ENCODE results near the gene SHTN1. TPM values are rescaled to one million over a fixed set of nuclear protein-coding genes. Genes with fewer than 3 reads are reported as not detected.

The SHTN1 gene
- total and polyA plus RNA-seq, 2 donors (not counting 3 experiments of a cell fraction or from before 2014, with no cell fraction given): 4.8 to 36.5 TPM

DNA sequence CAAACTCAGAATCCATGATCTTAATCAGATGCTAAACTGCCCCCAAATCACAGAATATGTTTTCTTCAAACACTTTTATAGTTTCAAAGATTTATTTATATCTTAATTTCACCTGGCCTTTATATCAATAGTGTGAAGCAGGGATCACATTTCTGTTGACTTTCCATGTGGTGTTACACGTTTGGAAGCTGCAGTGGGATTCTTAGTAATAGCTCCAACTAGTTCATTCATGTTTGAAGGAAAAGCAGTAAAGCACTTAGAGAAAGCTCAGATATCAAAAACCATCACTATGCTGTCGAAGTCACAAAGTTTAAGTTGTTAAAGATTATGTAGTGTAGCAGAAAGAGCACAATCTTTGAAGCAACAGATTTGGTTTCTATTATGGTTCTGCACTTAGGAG, 138.9 kb downstream of the SHTN1 start:
- no peak for FAIRE-seq
- Histone ChIP-seq H3K36me3 (ENCODE audit: control insufficient read depth in 2 of 2, extremely low read depth in 1 of 2, insufficient read depth in 2 of 2, low read length in 2 of 2) (no peaks in the 10 kb centered on the region), H3K9ac (replicated peaks; ENCODE audit: extremely low read depth, insufficient read depth, low read length) (no peak overlapping the region), H3K27ac (ENCODE audit: insufficient read depth, low read depth, low read length) (no peak overlapping the region), H3K4me1 (ENCODE audit: control insufficient read depth, extremely low read depth, insufficient read depth, low read length) (no peaks in the 10 kb centered on the region), H3K4me2 (ENCODE audit: insufficient read depth, low read length) (no peak overlapping the region), H2AFZ (ENCODE audit: low read depth, low read length) (no peak overlapping the region), H3K79me2 (ENCODE audit: control insufficient read depth, insufficient read depth, low read length) (no peaks in the 10 kb centered on the region), H3K27me3 (ENCODE audit: control insufficient read depth in 2 of 2, insufficient read depth in 2 of 2, low read length in 2 of 2) (peaks cover 0 to 5% of the 10 kb centered on the region in 2 experiments), H4K20me1 (replicated peaks; ENCODE audit: control insufficient read depth, extremely low read depth, insufficient read depth, low read length) (no peaks in the 10 kb centered on the region), H3K9me3 (replicated peaks; ENCODE audit: control insufficient read depth, insufficient read depth, low read length) (no peaks in the 10 kb centered on the region), H3K9me1 (replicated peaks; ENCODE audit: control insufficient read depth, extremely low read depth, insufficient read depth, low read length) (no peaks in the 10 kb centered on the region), H3K4me3 (replicated peaks in 1 of 3; ENCODE audit: insufficient read depth in 1 of 3, low read depth in 1 of 3, low read length in 3 of 3) (no peak overlapping the region)
- TF ChIP-seq FOS (IDR thresholded peaks at IDR 0.05; ENCODE audit: borderline replicate concordance, insufficient read depth, low read length) (no peak), MYC (IDR thresholded peaks at IDR 0.05; ENCODE audit: low read depth, low read length) (no peak), POLR2AphosphoS5 (IDR thresholded peaks at IDR 0.05; ENCODE audit: insufficient read depth, low read depth, low read length) (no peak), POLR2A (IDR thresholded peaks at IDR 0.05; ENCODE audit: low read depth, low read length) (no peak), EZH2 (IDR thresholded peaks at IDR 0.05; ENCODE audit: borderline replicate concordance, low read depth, low read length, severe bottlenecking) (no peak)
- TF ChIP-seq, protein P1, sequence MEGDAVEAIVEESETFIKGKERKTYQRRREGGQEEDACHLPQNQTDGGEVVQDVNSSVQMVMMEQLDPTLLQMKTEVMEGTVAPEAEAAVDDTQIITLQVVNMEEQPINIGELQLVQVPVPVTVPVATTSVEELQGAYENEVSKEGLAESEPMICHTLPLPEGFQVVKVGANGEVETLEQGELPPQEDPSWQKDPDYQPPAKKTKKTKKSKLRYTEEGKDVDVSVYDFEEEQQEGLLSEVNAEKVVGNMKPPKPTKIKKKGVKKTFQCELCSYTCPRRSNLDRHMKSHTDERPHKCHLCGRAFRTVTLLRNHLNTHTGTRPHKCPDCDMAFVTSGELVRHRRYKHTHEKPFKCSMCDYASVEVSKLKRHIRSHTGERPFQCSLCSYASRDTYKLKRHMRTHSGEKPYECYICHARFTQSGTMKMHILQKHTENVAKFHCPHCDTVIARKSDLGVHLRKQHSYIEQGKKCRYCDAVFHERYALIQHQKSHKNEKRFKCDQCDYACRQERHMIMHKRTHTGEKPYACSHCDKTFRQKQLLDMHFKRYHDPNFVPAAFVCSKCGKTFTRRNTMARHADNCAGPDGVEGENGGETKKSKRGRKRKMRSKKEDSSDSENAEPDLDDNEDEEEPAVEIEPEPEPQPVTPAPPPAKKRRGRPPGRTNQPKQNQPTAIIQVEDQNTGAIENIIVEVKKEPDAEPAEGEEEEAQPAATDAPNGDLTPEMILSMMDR (IDR thresholded peaks at IDR 0.05; ENCODE audit: extremely low read depth in 1 of 2, insufficient read depth in 1 of 2, low read depth in 1 of 2, low read length in 2 of 2): no peak
- TF ChIP-seq, protein P2, sequence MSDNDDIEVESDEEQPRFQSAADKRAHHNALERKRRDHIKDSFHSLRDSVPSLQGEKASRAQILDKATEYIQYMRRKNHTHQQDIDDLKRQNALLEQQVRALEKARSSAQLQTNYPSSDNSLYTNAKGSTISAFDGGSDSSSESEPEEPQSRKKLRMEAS (IDR thresholded peaks at IDR 0.05; ENCODE audit: insufficient read depth, insufficient read length): no peak
- intact Hi-C loops (cut with micrococcal nuclease): no loop called here
- ChIA-PET POLR2A (no interaction called here), CTCF (no interaction called here)
- DNase-seq (ENCODE audit: low read depth, low spot score): no peak
- no TSS peak for BruUV-seq (replicated peaks)
- dilution Hi-C loops (cut with MboI; ENCODE audit: extremely low pct_ligation_motif_present, low sequenced_read_pairs): no loop called here
